ENCODE results near the gene PHF20. TPM values are rescaled to one million over a fixed set of nuclear protein-coding genes. Genes with fewer than 3 reads are reported as not detected.

PHF20 gene
- polyA plus RNA-seq, 3 donors: 54.7 to 78.2 (median 73.6) TPM

DNA sequence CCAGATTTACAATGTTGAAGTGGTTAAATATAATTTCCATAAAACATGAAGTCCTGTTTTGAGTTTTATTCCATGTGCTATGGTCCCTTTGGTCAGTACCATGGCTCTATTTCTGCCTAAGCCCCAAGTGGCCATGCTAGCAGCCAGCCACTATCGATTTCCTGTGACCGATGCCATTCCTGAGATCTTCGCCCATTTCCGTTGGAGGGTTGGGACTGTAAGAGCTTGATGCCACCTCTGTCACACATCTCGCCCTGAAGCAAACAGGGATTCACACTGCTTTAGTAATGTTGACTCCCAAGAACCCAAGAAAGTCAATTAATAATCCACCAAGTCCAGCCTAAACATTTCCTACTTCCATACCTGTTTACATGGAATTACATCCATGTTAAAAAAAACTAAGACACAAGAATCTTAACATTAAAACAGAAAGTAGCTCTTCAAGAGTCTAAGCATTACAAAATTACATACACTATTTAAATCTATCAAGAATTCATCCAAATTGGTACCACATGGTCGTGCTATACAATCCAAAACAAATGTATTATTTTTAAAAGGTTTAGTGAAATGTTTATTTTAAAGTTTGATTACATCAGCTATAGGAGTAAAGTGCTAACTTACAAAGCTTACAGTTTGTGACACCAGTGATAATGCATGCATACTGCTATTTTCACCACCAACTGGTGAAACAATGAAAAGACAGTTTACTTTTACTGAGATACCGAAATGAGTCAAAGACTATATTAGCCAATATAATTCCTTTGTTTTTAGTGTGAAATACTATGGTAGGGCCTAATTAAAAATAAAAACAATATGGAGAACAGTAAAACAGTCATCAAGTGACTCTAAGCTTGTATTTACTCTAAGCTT lies 32.3 kb upstream of the PHF20 start:
- Histone ChIP-seq H3K9ac (ENCODE audit: insufficient read depth, low read length, poor library complexity, severe bottlenecking) (no peak overlapping the region), H3K4me3 (replicated peaks in 1 of 3; ENCODE audit: low read depth in 2 of 3, low read length in 3 of 3) (peak overlapping the region in 2 of 3 experiments; percentile 63 to 91), H3K9me3 (replicated peaks in 1 of 2; ENCODE audit: control insufficient read depth in 1 of 2, insufficient read depth in 1 of 2, low read length in 2 of 2) (no peaks in the 10 kb centered on the region), H3K36me3 (replicated peaks in 1 of 2; ENCODE audit: control insufficient read depth in 1 of 2, insufficient read depth in 2 of 2, low read length in 2 of 2) (peaks cover 60 to 62% of the 10 kb centered on the region in 2 donors), H3K27ac (ENCODE audit: low read depth in 1 of 2, low read length in 2 of 2) (peak overlapping the region in 1 of 2 donors; percentile 100), H3K4me1 (ENCODE audit: control insufficient read depth in 1 of 2, insufficient read depth in 2 of 2, low read length in 2 of 2) (peaks cover 33 to 57% of the 10 kb centered on the region in 2 donors), H2AFZ (ENCODE audit: insufficient read depth, low read depth, low read length, poor library complexity, severe bottlenecking) (no peak overlapping the region), H3K27me3 (ENCODE audit: control insufficient read depth in 2 of 2, insufficient read depth in 2 of 2, low read length in 2 of 2) (no peaks in the 10 kb centered on the region), H3K79me2 (ENCODE audit: insufficient read depth, low read length) (peaks cover 90% of the 10 kb centered on the region), H4K20me1 (ENCODE audit: insufficient read depth, low read length) (peaks cover 69% of the 10 kb centered on the region), H3K4me2 (replicated peaks; ENCODE audit: extremely low read depth, low read length, poor library complexity, severe bottlenecking) (peak overlapping the region; percentile 72)
- Mint-ChIP-seq H3K27ac (peak overlapping the region in 6 of 7 donors; percentile 32 to 100 (median 76)), H3K36me3 (peaks cover 40 to 64% of the 10 kb centered on the region in 2 donors), H3K27me3 (ENCODE audit: low read depth in 3 of 3) (no peaks in the 10 kb centered on the region), H3K4me1 (peaks cover 41% of the 10 kb centered on the region), H3K4me3 (peak overlapping the region; percentile 99 to 100), H3K9me3 (no peaks in the 10 kb centered on the region)
- WGBS (ENCODE audit: insufficient coverage): 92% methylated on average over 4 of the region's 7 CpGs
- DNase-seq: peak; percentile 39 to 51 (median 40)
- intact Hi-C loops (cut with micrococcal nuclease): loop anchor here in 1 of 2 donors (5.0 kb wide), 2 partner anchors 37 to 122 kb away; partner anchors contain the start of gene SPAG4
- TF ChIP-seq, protein P1, sequence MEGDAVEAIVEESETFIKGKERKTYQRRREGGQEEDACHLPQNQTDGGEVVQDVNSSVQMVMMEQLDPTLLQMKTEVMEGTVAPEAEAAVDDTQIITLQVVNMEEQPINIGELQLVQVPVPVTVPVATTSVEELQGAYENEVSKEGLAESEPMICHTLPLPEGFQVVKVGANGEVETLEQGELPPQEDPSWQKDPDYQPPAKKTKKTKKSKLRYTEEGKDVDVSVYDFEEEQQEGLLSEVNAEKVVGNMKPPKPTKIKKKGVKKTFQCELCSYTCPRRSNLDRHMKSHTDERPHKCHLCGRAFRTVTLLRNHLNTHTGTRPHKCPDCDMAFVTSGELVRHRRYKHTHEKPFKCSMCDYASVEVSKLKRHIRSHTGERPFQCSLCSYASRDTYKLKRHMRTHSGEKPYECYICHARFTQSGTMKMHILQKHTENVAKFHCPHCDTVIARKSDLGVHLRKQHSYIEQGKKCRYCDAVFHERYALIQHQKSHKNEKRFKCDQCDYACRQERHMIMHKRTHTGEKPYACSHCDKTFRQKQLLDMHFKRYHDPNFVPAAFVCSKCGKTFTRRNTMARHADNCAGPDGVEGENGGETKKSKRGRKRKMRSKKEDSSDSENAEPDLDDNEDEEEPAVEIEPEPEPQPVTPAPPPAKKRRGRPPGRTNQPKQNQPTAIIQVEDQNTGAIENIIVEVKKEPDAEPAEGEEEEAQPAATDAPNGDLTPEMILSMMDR (IDR thresholded peaks at IDR 0.05): peak; percentile 60

GRCh38 chr20:35741892-35742740 lies 29.7 kb upstream of the PHF20 start, which contains the start of gene RBM39:
Gene RBM39 (minus strand): TSS chr20:35742260. CDS start chr20:35740874, 1,386 bp downstream.
- Histone ChIP-seq H3K79me2 (ENCODE audit: insufficient read depth, low read length) (peaks cover 68% of the 10 kb centered on the region), H3K4me3 (replicated peaks in 1 of 3; ENCODE audit: low read depth in 2 of 3, low read length in 3 of 3) (peak within 1 kb of the TSS; percentile 78 to 95 (median 91)), H3K4me1 (ENCODE audit: control insufficient read depth in 1 of 2, insufficient read depth in 2 of 2, low read length in 2 of 2) (peaks cover 40 to 52% of the 10 kb centered on the region in 2 donors), H3K9ac (ENCODE audit: insufficient read depth, low read length, poor library complexity, severe bottlenecking) (peak within 1 kb of the TSS; percentile 100), H3K9me3 (replicated peaks in 1 of 2; ENCODE audit: control insufficient read depth in 1 of 2, insufficient read depth in 1 of 2, low read length in 2 of 2) (no peaks in the 10 kb centered on the region), H3K4me2 (replicated peaks; ENCODE audit: extremely low read depth, low read length, poor library complexity, severe bottlenecking) (peak within 1 kb of the TSS; percentile 90), H3K27ac (ENCODE audit: low read depth in 1 of 2, low read length in 2 of 2) (peak within 1 kb of the TSS; percentile 99 to 100), H3K27me3 (ENCODE audit: control insufficient read depth in 2 of 2, insufficient read depth in 2 of 2, low read length in 2 of 2) (no peaks in the 10 kb centered on the region), H4K20me1 (ENCODE audit: insufficient read depth, low read length) (peaks cover 43% of the 10 kb centered on the region), H2AFZ (ENCODE audit: insufficient read depth, low read depth, low read length, poor library complexity, severe bottlenecking) (no peak within 1 kb of the TSS), H3K36me3 (replicated peaks in 1 of 2; ENCODE audit: control insufficient read depth in 1 of 2, insufficient read depth in 2 of 2, low read length in 2 of 2) (peaks cover 35 to 36% of the 10 kb centered on the region in 2 donors)
- no peaks in the 10 kb centered on the region for H3K27me3 Mint-ChIP-seq (ENCODE audit: low read depth in 3 of 3)
- TF ChIP-seq, protein P1 (IDR thresholded peaks at IDR 0.05): no peak
- WGBS (ENCODE audit: insufficient coverage): under 1% methylated on average over 57 of the region's 66 CpGs
- intact Hi-C loops (cut with micrococcal nuclease): loop anchor here (1.0 to 5.0 kb wide), 4 partner anchors 27 to 125 kb away; partner anchors contain the start of genes PHF20 (in 1 of the 2) and SPAG4 (in 1 of the 2)
- DNase-seq: peak; percentile 100
- peak within 1 kb of the TSS; percentile 99 to 100 for H3K4me3 Mint-ChIP-seq
- H3K4me1 Mint-ChIP-seq: peaks cover 42% of the 10 kb centered on the region
- no peaks in the 10 kb centered on the region for H3K9me3 Mint-ChIP-seq
- peak within 1 kb of the TSS; percentile 97 to 100 (median 100) for H3K27ac Mint-ChIP-seq
- peaks cover 31 to 39% of the 10 kb centered on the region in 2 donors for H3K36me3 Mint-ChIP-seq
